Measurements from ENCODE around the gene GOLGA5.
"Not testable (repeated sequence)": the region's sequence is repeated elsewhere in the genome, so short reads cannot be mapped to it uniquely, and the experiment has no call there.

- not testable (repeated sequence) for TF ChIP-seq CTCF (IDR thresholded peaks at IDR 0.05); EZH2 (IDR thresholded peaks at IDR 0.05; ENCODE audit: borderline replicate concordance, insufficient read depth, low read depth, low read length, poor library complexity, severe bottlenecking)
Observed at GRCh38 chr14:92763666-92764631, 30.2 kb upstream of the GOLGA5 start.
